CD4-positive, alpha-beta memory T cell (primary cell): ENCODE results near the gene MB21D2. TPM values are rescaled to one million over a fixed set of nuclear protein-coding genes. Genes with fewer than 3 reads are reported as not detected.
A peak's percentile ranks its signal among the peaks of the same experiment; 100 is the strongest.

Experiments
- CTCF ChIA-PET: fragments of 350-600 bp; sonication (Branson Sonifier 250); formaldehyde crosslinking; loops from one replicate; lab custom pipeline; 2021; ENCODE audit warnings: inconsistent platforms; ENCODE audit not compliant: partially characterized antibody; lab: Charles Lee
- POLR2A ChIA-PET: fragments of 350-600 bp; sonication (Branson Sonifier 250); formaldehyde crosslinking; loops from one replicate; lab custom pipeline; 2021; ENCODE audit not compliant: partially characterized antibody; lab: Charles Lee
- DNase-seq, 5 donors: peaks; one replicate each; pipeline versions ENCODE4 v3.0.0 to v3.0.0-alpha.2; 2020 to 2022; ENCODE audit warnings: mixed read lengths in 1 of 5
- H3K27ac ChIP-seq: one replicate; pipeline ENCODE4 v1.7.0; 2013; ENCODE audit warnings: low read depth, low read length
- H3K27me3 ChIP-seq: 2 replicates; pipeline ENCODE4 v1.7.0; 2013; ENCODE audit warnings: mild to moderate bottlenecking, low read length, moderate library complexity; ENCODE audit not compliant: insufficient read depth
- H3K36me3 ChIP-seq: 2 replicates; pipeline ENCODE4 v1.7.0; 2013; ENCODE audit warnings: mild to moderate bottlenecking, low read length, moderate library complexity; ENCODE audit not compliant: insufficient read depth
- H3K4me1 ChIP-seq: 2 replicates; pipeline ENCODE4 v1.7.0; 2013; ENCODE audit warnings: mild to moderate bottlenecking, low read length, moderate library complexity; ENCODE audit not compliant: insufficient read depth
- H3K4me3 ChIP-seq, 2 donors: one replicate each; pipeline ENCODE4 v1.7.0; 2013; ENCODE audit warnings: low read length in 2 of 2, mild to moderate bottlenecking in 1 of 2
- H3K9me3 ChIP-seq, 2 donors: one replicate each; pipeline ENCODE4 v1.7.0; 2013; ENCODE audit warnings: low read length in 2 of 2, control low read depth in 1 of 2; ENCODE audit not compliant: control insufficient read depth in 1 of 2
- H3K27ac Mint-ChIP-seq, 7 donors: one replicate each; pipeline ENCODE4 v1.8.0; 2020 to 2021; ENCODE audit warnings: mixed read lengths in 7 of 7, mild to moderate bottlenecking in 6 of 7, inconsistent platforms in 3 of 7, moderate library complexity in 3 of 7
- H3K27me3 Mint-ChIP-seq, 2 donors: one replicate each; pipeline ENCODE4 v1.8.0; 2020 to 2021; ENCODE audit warnings: mixed read lengths in 2 of 2
- H3K36me3 Mint-ChIP-seq, 2 donors: one replicate each; pipeline ENCODE4 v1.8.0; 2020 to 2021; ENCODE audit warnings: mixed read lengths in 2 of 2, inconsistent platforms in 1 of 2, mild to moderate bottlenecking in 1 of 2
- H3K4me1 Mint-ChIP-seq, 4 donors: one replicate each; pipeline ENCODE4 v1.8.0; 2020 to 2021; ENCODE audit warnings: mixed read lengths in 4 of 4, mild to moderate bottlenecking in 1 of 4
- H3K4me3 Mint-ChIP-seq, 8 donors: one replicate each; pipeline ENCODE4 v1.8.0; 2020 to 2021; ENCODE audit warnings: mixed read lengths in 8 of 8, mild to moderate bottlenecking in 7 of 8, moderate library complexity in 6 of 8, inconsistent platforms in 3 of 8
- H3K9me3 Mint-ChIP-seq, 8 donors: one replicate each; pipeline ENCODE4 v1.8.0; 2020 to 2021; ENCODE audit warnings: mixed read lengths in 8 of 8, mild to moderate bottlenecking in 5 of 8, inconsistent platforms in 3 of 8, moderate library complexity in 1 of 8
- intact Hi-C: fragments of 100-400 bp; cut with micrococcal nuclease; formaldehyde crosslinking; loops from one replicate; pipeline ENCODE4 v1.15.1; 2023
- polyA plus RNA-seq, 2 donors: library from polyadenylated mRNA; unstranded; fragments of 300-500 nt; fragmentation: Illumina TruSeq; gene quantifications; one replicate each; pipeline ENCODE4 v1.2.3, GENCODE V29; 2021
- total RNA-seq, 2 experiments: library from RNA; stranded (reverse); gene quantifications; one replicate each; pipeline ENCODE4 v1.2.3, GENCODE V29; 2021

MB21D2 gene
- total and polyA plus RNA-seq, 4 experiments from 2014 or later: 3.4 to 17.1 (median 6.1) TPM

DNA sequence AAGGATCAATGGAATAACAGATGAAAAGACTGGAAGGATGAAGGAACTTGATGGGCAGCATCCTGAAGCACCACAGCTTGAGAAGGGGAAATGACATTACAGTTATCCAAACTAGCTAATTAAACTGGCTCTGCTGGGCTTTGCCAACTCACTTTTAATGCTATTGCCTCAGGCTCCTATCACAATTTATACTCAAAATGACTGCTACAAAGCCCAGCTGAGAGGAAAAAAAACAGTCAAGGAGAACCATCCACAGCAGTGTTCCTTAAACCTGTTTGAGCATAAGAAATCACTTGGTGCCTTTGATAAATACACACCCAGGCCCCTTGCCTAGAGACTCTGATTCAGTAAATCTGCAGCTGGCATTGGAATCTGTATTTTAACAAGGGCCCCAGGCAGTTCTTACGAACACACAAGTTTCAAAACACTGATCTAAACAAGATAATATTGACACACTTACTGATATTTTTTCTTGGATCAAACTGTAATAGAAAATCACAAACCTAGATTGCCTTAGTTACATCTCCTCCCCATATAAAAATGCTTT is 85.8 kb downstream of the MB21D2 start:
- H3K4me3 Mint-ChIP-seq: no peak overlapping the region
- H3K4me1 Mint-ChIP-seq: peaks cover 5 to 33% (median 26%) of the 10 kb centered on the region in 4 donors
- POLR2A ChIA-PET: no interaction called here
- intact Hi-C loops: no loop called here
- Histone ChIP-seq H3K4me3 (no peak overlapping the region), H3K4me1 (no peaks in the 10 kb centered on the region), H3K36me3 (no peaks in the 10 kb centered on the region), H3K27me3 (no peaks in the 10 kb centered on the region), H3K27ac (no peak overlapping the region), H3K9me3 (no peaks in the 10 kb centered on the region)
- H3K9me3 Mint-ChIP-seq: peaks cover 0 to 6% (median 0%) of the 10 kb centered on the region in 8 donors
- H3K27me3 Mint-ChIP-seq: no peaks in the 10 kb centered on the region
- CTCF ChIA-PET: interaction anchor here (0.7 to 1.8 kb wide), 2 partner anchors 18 to 65 kb away, joined by 3 to 4 read pairs; no protein-coding TSS in a partner anchor
- H3K36me3 Mint-ChIP-seq: no peaks in the 10 kb centered on the region
- no peak for DNase-seq
- no peak overlapping the region for H3K27ac Mint-ChIP-seq

DNA sequence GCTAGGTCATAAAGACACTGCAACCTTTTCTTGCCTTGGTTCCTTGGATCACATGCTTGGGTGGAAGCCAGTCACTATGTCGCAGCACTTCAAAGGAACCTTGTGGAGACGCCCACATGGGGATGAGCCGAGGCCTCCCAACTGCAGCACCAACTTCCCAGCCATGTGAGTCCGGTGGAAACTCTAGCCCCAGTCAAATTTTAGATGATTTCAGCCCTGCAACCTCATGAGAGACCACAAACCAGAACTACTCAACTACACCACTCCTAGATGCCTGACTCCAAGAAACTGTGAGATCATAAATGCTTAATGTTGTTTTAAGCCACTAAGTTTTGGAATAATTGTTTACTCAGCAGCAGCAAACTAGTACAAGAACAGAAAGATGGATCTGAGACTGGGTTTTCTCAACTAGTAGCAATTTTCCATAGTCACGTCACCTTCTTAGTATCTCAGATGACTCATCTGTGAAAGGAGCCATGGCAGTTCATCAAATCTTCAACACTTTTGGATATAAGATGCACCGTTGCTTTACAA is 86.5 kb downstream of the MB21D2 start:
- Histone ChIP-seq H3K4me3 (no peak overlapping the region), H3K27me3 (no peaks in the 10 kb centered on the region), H3K9me3 (no peaks in the 10 kb centered on the region), H3K36me3 (no peaks in the 10 kb centered on the region), H3K4me1 (no peaks in the 10 kb centered on the region), H3K27ac (no peak overlapping the region)
- no peak for DNase-seq
- peak overlapping the region in 1 of 8 donors; percentile 25 for H3K4me3 Mint-ChIP-seq
- peak overlapping the region in 1 of 7 donors; percentile 83 for H3K27ac Mint-ChIP-seq
- no peaks in the 10 kb centered on the region for H3K27me3 Mint-ChIP-seq
- intact Hi-C loops: no loop called here
- POLR2A ChIA-PET: no interaction called here
- H3K9me3 Mint-ChIP-seq: peaks cover 0 to 6% (median 0%) of the 10 kb centered on the region in 8 donors
- H3K36me3 Mint-ChIP-seq: no peaks in the 10 kb centered on the region
- peaks cover 5 to 28% (median 21%) of the 10 kb centered on the region in 4 donors for H3K4me1 Mint-ChIP-seq
- CTCF ChIA-PET: interaction anchor here (0.7 kb wide), 1 partner anchor 66 kb away, joined by 3 read pairs; no protein-coding TSS in a partner anchor

DNA sequence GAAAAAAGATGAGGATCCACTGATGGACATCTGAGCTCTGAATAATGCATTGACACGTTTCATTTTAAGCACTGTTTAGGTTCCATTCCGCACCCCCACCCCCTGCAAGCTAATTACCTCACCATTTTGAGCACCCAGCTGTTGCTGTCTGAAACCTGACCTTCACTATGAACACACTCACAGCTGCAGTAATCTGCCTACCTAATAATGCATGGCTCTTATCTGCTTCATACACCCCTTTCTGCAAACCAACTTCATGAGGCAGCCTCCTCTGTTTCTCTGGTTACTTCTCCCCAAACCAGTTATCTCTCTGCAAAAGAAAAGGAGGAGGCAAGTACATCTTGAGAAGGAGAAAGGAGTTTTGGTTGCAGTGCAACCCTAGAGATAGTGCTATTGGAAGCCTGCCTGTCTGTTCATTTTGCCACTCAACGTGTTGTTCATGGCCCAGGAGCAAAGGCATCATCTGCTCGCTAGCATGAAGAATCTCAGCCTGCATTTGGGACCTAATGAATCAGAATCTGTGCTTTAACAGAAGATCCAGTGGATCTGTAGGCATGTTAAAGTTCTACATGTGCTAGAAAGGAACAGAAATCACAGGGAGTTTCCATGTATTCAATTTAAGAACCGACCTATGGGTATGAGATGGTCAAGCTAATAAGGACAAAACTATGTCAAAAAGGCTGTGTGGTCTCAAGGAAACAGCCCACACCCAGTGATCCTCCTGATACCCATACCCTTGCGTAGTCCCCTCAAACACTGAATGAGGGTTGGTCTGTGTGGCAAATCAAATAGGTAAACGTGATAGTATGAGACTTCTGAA is 87.2 kb downstream of the MB21D2 start:
- H3K4me3 Mint-ChIP-seq: no peak overlapping the region
- peaks cover 5 to 27% (median 17%) of the 10 kb centered on the region in 4 donors for H3K4me1 Mint-ChIP-seq
- Histone ChIP-seq H3K9me3 (no peaks in the 10 kb centered on the region), H3K36me3 (no peaks in the 10 kb centered on the region), H3K27me3 (no peaks in the 10 kb centered on the region), H3K27ac (no peak overlapping the region), H3K4me1 (no peaks in the 10 kb centered on the region), H3K4me3 (no peak overlapping the region)
- peaks cover 0 to 6% (median 0%) of the 10 kb centered on the region in 8 donors for H3K9me3 Mint-ChIP-seq
- ChIA-PET POLR2A (no interaction called here), CTCF (interaction anchor here (0.7 kb wide), 1 partner anchor 13 kb away, joined by 3 read pairs; no protein-coding TSS in a partner anchor)
- no peaks in the 10 kb centered on the region for H3K27me3 Mint-ChIP-seq
- intact Hi-C loops: no loop called here
- no peaks in the 10 kb centered on the region for H3K36me3 Mint-ChIP-seq
- H3K27ac Mint-ChIP-seq: peak overlapping the region in 1 of 7 donors; percentile 35
- no peak for DNase-seq

DNA sequence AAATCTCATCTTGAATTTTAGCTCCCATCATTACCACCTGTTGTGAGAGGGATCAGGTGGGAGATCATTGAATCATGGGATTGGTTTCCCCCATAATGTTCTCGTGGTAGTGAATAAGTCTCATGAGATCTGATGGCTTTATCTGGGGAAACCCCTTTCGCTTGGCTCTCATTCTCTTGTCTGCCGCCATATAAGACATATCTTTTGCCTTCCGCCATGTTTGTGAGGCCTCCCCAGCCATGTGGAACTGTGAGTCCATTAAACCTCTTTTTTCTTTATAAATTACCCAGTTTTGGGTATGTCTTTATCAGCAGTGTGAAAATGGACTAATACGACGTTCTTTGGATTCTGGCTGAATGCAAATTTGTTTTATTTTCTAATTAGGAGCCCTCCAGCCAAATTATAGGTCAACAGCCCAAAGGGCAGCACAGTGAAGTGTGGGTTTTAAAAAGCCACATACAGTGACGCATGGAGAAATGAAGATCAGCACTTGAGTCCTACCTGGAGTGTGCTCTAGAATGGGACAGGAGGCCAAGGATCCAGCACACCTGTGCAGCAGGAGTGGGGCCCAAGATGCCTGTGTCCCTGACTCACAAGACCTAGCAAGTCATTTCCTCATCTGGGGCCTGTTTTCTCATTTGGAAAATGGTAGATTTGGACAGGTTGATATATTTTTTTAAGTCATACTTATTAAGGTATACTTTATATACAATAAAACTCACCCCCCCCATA is 89.6 kb downstream of the MB21D2 start:
- Histone ChIP-seq H3K4me3 (no peak overlapping the region), H3K27ac (no peak overlapping the region), H3K36me3 (no peaks in the 10 kb centered on the region), H3K9me3 (no peaks in the 10 kb centered on the region), H3K27me3 (no peaks in the 10 kb centered on the region), H3K4me1 (no peaks in the 10 kb centered on the region)
- peaks cover 4 to 17% (median 10%) of the 10 kb centered on the region in 4 donors for H3K4me1 Mint-ChIP-seq
- DNase-seq: no peak
- no peak overlapping the region for H3K4me3 Mint-ChIP-seq
- CTCF ChIA-PET: interaction anchor here (0.8 to 1.3 kb wide), 2 partner anchors 11 to 213 kb away, joined by 3 to 5 read pairs; no protein-coding TSS in a partner anchor
- POLR2A ChIA-PET: no interaction called here
- H3K27ac Mint-ChIP-seq: no peak overlapping the region
- H3K36me3 Mint-ChIP-seq: no peaks in the 10 kb centered on the region
- peaks cover 0 to 4% (median 0%) of the 10 kb centered on the region in 8 donors for H3K9me3 Mint-ChIP-seq
- intact Hi-C loops: no loop called here
- H3K27me3 Mint-ChIP-seq: no peaks in the 10 kb centered on the region

DNA sequence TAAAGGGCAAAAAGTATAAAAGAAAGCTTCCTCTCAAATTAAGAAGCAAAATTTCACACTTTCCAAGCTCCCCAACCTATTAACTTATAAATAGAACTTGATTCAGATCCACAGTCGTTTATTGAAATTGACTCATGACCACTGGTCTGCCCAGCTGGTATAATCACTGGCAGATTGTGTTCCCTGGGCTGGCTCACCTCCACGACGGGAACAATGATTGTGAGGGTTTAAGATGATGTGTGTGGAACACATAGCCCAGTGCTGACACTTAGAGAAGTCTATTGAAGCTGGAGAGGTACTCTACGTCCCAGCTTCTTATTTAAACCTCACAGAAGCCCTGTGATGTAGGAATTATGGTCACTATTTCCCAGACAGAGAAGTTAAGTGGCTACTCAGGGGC is 90.4 kb downstream of the MB21D2 start:
- H3K27ac ChIP-seq: no peak overlapping the region
- Mint-ChIP-seq H3K27me3 (no peaks in the 10 kb centered on the region), H3K27ac (no peak overlapping the region), H3K4me1 (peaks cover 5 to 23% (median 11%) of the 10 kb centered on the region in 4 donors), H3K36me3 (no peaks in the 10 kb centered on the region), H3K9me3 (peaks cover 0 to 4% (median 0%) of the 10 kb centered on the region in 8 donors), H3K4me3 (no peak overlapping the region)
- H3K4me1 ChIP-seq: no peaks in the 10 kb centered on the region
- ChIA-PET POLR2A (no interaction called here), CTCF (interaction anchor here (0.8 to 1.3 kb wide), 3 partner anchors 10 to 214 kb away, joined by 3 to 5 read pairs (median 3); no protein-coding TSS in a partner anchor)
- H3K9me3 ChIP-seq: no peaks in the 10 kb centered on the region
- no peak overlapping the region for H3K4me3 ChIP-seq
- DNase-seq: no peak
- H3K27me3 ChIP-seq: no peaks in the 10 kb centered on the region
- no peaks in the 10 kb centered on the region for H3K36me3 ChIP-seq
- intact Hi-C loops: no loop called here

DNA sequence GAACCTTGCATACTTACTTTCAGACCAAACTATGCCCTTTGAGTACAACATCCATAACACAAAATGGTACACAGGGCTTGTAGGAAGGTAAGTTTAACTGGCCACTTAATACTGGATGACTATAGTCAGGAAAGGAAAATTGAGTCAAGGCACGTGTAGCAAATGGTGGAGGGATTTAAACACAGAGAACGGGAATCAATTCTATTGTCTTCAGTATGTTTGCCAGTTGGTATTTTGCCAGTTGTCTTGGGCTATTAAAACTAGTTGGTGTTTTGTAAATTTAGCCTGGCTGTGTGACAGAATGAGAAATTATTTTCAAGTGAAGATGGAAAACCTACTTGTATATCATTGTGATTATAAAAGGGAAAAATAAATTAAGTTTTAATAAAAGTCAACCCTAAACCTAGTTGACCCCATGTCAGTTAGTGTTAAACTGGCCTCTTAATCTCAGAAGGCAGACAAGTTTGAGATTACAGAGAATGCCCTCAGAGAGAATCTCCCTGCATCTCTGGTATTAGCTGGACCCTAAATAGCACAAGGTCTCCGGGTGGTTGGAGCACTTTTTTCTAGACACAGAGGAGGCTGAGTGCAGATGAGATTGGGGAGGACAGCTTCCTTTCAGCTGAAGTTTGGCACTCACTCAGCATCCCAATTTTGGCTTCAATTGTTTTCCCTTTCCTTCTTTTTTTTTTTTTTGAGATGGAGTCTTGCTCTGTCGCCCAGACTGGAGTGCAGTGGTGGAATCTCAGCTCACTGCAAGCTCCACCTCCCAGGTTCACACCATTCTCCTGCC is 91.2 kb downstream of the MB21D2 start:
- Mint-ChIP-seq H3K9me3 (peaks cover 0 to 4% (median 0%) of the 10 kb centered on the region in 8 donors), H3K4me3 (no peak overlapping the region), H3K27ac (no peak overlapping the region), H3K27me3 (no peaks in the 10 kb centered on the region), H3K4me1 (peaks cover 2 to 25% (median 13%) of the 10 kb centered on the region in 4 donors), H3K36me3 (no peaks in the 10 kb centered on the region)
- Histone ChIP-seq H3K27me3 (no peaks in the 10 kb centered on the region), H3K4me1 (no peaks in the 10 kb centered on the region), H3K9me3 (no peaks in the 10 kb centered on the region), H3K27ac (no peak overlapping the region), H3K36me3 (no peaks in the 10 kb centered on the region), H3K4me3 (no peak overlapping the region)
- POLR2A ChIA-PET: no interaction called here
- intact Hi-C loops: no loop called here
- DNase-seq: no peak
- CTCF ChIA-PET: interaction anchor here (0.8 to 1.3 kb wide), 2 partner anchors 9 to 13 kb away, joined by 3 to 5 read pairs; no protein-coding TSS in a partner anchor
